HepG2 (cell line): Measurements from ENCODE around the gene ELP5. TPM values are rescaled to one million over a fixed set of nuclear protein-coding genes. Genes with fewer than 3 reads are reported as not detected.
A peak's percentile ranks its signal among the peaks of the same experiment; 100 is the strongest.

Source experiments
- AHDC1 ChIP-seq: sonication (generic); formaldehyde crosslinking; IDR thresholded peaks from 2 replicates; pipeline ENCODE4 v1.5.1; 2020; ENCODE audit warnings: mild to moderate bottlenecking, missing genetic modification reagents, borderline replicate concordance
- CAMTA2 ChIP-seq: sonication (generic); formaldehyde crosslinking; IDR thresholded peaks from 2 replicates; pipeline ENCODE4 v1.4.0; 2020; ENCODE audit warnings: mild to moderate bottlenecking, missing genetic modification reagents, borderline replicate concordance
- CREM ChIP-seq, 2 experiments: sonication (generic) in 1 of 2; formaldehyde crosslinking in 1 of 2; IDR thresholded peaks; 2 replicates each; pipeline versions ENCODE4 v1.4.0 to v1.6.1; 2016 to 2020; ENCODE audit warnings: antibody characterized with exemption in 1 of 2, mild to moderate bottlenecking in 1 of 2, missing genetic modification reagents in 1 of 2
- HNRNPK ChIP-seq: fragments of 200-400 bp; formaldehyde crosslinking; IDR thresholded peaks from 2 replicates; pipeline ENCODE4 v1.6.1; 2018; ENCODE audit warnings: low read length, low read depth, moderate library complexity, mild to moderate bottlenecking; ENCODE audit not compliant: poor library complexity, severe bottlenecking
- HOXA5 ChIP-seq: sonication (generic); formaldehyde crosslinking; IDR thresholded peaks from 2 replicates; pipeline ENCODE4 v1.4.0; 2020; ENCODE audit warnings: missing genetic modification reagents
- NFYB ChIP-seq: sonication (generic); formaldehyde crosslinking; IDR thresholded peaks from 2 replicates; pipeline ENCODE4 v1.4.0; 2020; ENCODE audit warnings: missing genetic modification reagents
- POLR2AphosphoS5 ChIP-seq: IDR thresholded peaks from 2 replicates; pipeline ENCODE4 v1.6.1; 2012; ENCODE audit warnings: low read depth, low read length
- RARA ChIP-seq: IDR thresholded peaks from 2 replicates; pipeline ENCODE4 v1.6.1; 2016; ENCODE audit warnings: missing genetic modification reagents, missing compliant biosample characterization
- ZNF143 ChIP-seq: sonication (generic); formaldehyde crosslinking; IDR thresholded peaks from 2 replicates; pipeline ENCODE4 v1.4.0; 2020; ENCODE audit warnings: missing genetic modification reagents
- ZNF224 ChIP-seq: sonication (generic); formaldehyde crosslinking; IDR thresholded peaks from 2 replicates; pipeline ENCODE4 v1.5.0; 2020; ENCODE audit warnings: mild to moderate bottlenecking, missing genetic modification reagents
- ZNF264 ChIP-seq: sonication (generic); formaldehyde crosslinking; IDR thresholded peaks from 2 replicates; pipeline ENCODE4 v1.4.0; 2020; ENCODE audit warnings: missing genetic modification reagents
- ZNF280B ChIP-seq: sonication (generic); formaldehyde crosslinking; IDR thresholded peaks from 2 replicates; pipeline ENCODE4 v1.5.0; 2020; ENCODE audit warnings: missing genetic modification reagents, mild to moderate bottlenecking, borderline replicate concordance
- ZNF333 ChIP-seq: sonication (generic); formaldehyde crosslinking; IDR thresholded peaks from 2 replicates; pipeline ENCODE4 v1.4.0; 2020; ENCODE audit warnings: mild to moderate bottlenecking, missing genetic modification reagents, borderline replicate concordance
- ZNF512B ChIP-seq: sonication (generic); formaldehyde crosslinking; IDR thresholded peaks from 2 replicates; pipeline ENCODE4 v1.5.1; 2020; ENCODE audit warnings: missing genetic modification reagents, mild to moderate bottlenecking, borderline replicate concordance
- ZSCAN25 ChIP-seq: sonication (generic); formaldehyde crosslinking; IDR thresholded peaks from 2 replicates; pipeline ENCODE4 v1.8.0; 2022; ENCODE audit warnings: mild to moderate bottlenecking, missing genetic modification reagents
- ZSCAN30 ChIP-seq: sonication (generic); formaldehyde crosslinking; IDR thresholded peaks from 2 replicates; pipeline ENCODE4 v1.5.0; 2020; ENCODE audit warnings: mild to moderate bottlenecking, missing genetic modification reagents
- polyA plus RNA-seq, 8 experiments: library from polyadenylated mRNA; depleted of rRNA in 3 of 8; stranded (reverse) in 7 of 8; unstranded in 1 of 8; fragments of >200 nt; fragmentation: Illumina TruSeq in 4 of 8; extraction: Trizol in 4 of 8; gene quantifications; 2 replicates each; pipeline versions ENCODE4 v1.2.1 to v1.2.3, GENCODE V29; 2011 to 2016; ENCODE audit warnings: low read depth in 4 of 8, missing spikeins in 1 of 8, mixed read lengths in 1 of 8; ENCODE audit not compliant: insufficient read depth in 1 of 8
- total RNA-seq, 5 experiments: library from RNA; depleted of rRNA; stranded (reverse); fragments of >200 nt; fragmentation: Illumina TruSeq; extraction: Trizol; gene quantifications; 2 replicates each; pipeline ENCODE4 v1.2.3, GENCODE V29; 2016; ENCODE audit warnings: low read depth in 1 of 5
- TF ChIP-seq, protein P1 (sequence below): IDR thresholded peaks from 2 replicates; pipeline ENCODE4 v1.6.1; 2016; ENCODE audit warnings: low read depth, control low read depth

ELP5 gene
- total and polyA plus RNA-seq, 2 of the 13 experiments (the other 11 are each of a cell fraction or from before 2014, with no cell fraction given), result 67.6 to 69.8 TPM

DNA sequence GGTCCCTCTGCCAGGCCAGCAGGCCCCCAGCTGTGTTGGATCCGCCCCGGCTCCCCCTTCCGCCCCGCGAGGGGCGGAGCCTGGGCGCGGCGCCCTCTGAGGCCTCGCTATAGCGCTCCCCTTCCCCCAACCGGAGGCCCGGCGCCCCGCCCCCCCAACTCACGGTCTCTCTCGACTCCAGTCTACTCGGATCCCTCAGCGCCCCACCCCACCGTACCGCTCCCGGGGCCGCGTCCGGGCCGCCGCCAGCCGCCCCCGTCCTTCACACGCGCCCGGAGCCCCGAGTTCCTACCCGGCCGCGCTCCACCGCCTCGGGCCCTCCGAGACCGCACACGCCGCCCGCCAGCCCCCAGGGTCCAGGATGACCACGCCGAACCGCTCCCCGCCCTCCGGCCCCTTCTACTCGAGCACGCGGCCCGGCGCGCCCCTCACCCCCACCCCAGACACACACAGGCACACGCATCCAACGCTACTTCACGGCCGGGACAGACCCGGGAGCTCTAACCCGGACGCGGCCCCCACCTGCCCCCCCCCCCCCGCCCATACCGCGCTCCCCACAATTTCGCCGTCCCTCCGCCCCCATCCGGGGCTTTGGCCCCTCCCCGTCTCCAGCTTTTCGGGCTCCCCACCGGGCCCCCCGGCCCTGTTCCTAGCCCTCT lies 14.1 kb upstream of the ELP5 start (continued):
- TF ChIP-seq AHDC1 (CRISPR knock-in tag), result no peak
- TF ChIP-seq NFYB (CRISPR knock-in tag), result no peak
- TF ChIP-seq ZSCAN30, result no peak
- no peak; the same call in 1 of the 2 replicates for TF ChIP-seq POLR2AphosphoS5
- no peak for TF ChIP-seq ZNF333 (CRISPR knock-in tag)
- TF ChIP-seq, protein P1, sequence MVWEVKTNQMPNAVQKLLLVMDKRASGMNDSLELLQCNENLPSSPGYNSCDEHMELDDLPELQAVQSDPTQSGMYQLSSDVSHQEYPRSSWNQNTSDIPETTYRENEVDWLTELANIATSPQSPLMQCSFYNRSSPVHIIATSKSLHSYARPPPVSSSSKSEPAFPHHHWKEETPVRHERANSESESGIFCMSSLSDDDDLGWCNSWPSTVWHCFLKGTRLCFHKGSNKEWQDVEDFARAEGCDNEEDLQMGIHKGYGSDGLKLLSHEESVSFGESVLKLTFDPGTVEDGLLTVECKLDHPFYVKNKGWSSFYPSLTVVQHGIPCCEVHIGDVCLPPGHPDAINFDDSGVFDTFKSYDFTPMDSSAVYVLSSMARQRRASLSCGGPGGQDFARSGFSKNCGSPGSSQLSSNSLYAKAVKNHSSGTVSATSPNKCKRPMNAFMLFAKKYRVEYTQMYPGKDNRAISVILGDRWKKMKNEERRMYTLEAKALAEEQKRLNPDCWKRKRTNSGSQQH (CRISPR knock-in tag), result no peak
- no peak for TF ChIP-seq CAMTA2 (CRISPR knock-in tag)
- TF ChIP-seq CREM (IDR thresholded peaks at IDR 0.05), result no peak
- TF ChIP-seq CREM (CRISPR knock-in tag; IDR thresholded peaks at IDR 0.05), result no peak
- TF ChIP-seq ZNF264, result no peak
- TF ChIP-seq ZNF512B (CRISPR knock-in tag), result no peak
- TF ChIP-seq HNRNPK, result peak; percentile 75
- TF ChIP-seq HOXA5, result no peak
- no peak for TF ChIP-seq ZSCAN25 (CRISPR knock-in tag)
- TF ChIP-seq ZNF224, result no peak
- TF ChIP-seq RARA (CRISPR knock-in tag), result no peak
- TF ChIP-seq ZNF280B, result 0 out of 2 replicates have a peak, but pooled peaks have one; percentile 19
- TF ChIP-seq ZNF143 (CRISPR knock-in tag), result no peak
